Keratinocyte (primary cell): Measurements from ENCODE around the gene RB1. TPM values are rescaled to one million over a fixed set of nuclear protein-coding genes. Genes with fewer than 3 reads are reported as not detected.

Experiments
- DNase-seq: peaks from one replicate; pipeline ENCODE4 v3.0.0-alpha.2; 2011; ENCODE audit warnings: low read depth, missing footprints, low spot score
- FAIRE-seq: peaks from 2 replicates; lab custom pipeline; 2011; peaks lifted over from hg19 to GRCh38; lab: Jason Lieb, UNC
- H2AFZ ChIP-seq: 2 replicates; pipeline ENCODE4 v1.6.0; 2012; ENCODE audit warnings: low read length, control low read depth, inconsistent platforms; ENCODE audit not compliant: control insufficient read depth
- H3K27ac ChIP-seq: 2 replicates; pipeline ENCODE4 v1.5.1; 2011; ENCODE audit warnings: low read length; ENCODE audit not compliant: control insufficient read depth, insufficient read depth
- H3K27me3 ChIP-seq: 3 replicates; pipeline ENCODE4 v1.6.0; 2011; ENCODE audit warnings: low read length; ENCODE audit not compliant: control insufficient read depth, insufficient read depth; ENCODE audit errors: extremely low read depth
- H3K36me3 ChIP-seq, 2 experiments: 2 replicates in 1 of 2; 3 replicates in 1 of 2; pipeline ENCODE4 v1.5.1; 2011; ENCODE audit warnings: low read length in 2 of 2, mild to moderate bottlenecking in 1 of 2; ENCODE audit not compliant: control insufficient read depth in 2 of 2, insufficient read depth in 2 of 2; ENCODE audit errors: extremely low read depth in 1 of 2
- H3K4me1 ChIP-seq: 3 replicates; pipeline ENCODE4 v1.5.1; 2011; ENCODE audit warnings: low read length; ENCODE audit not compliant: control insufficient read depth, insufficient read depth; ENCODE audit errors: extremely low read depth
- H3K4me2 ChIP-seq: 3 replicates; pipeline ENCODE4 v1.6.0; 2011; ENCODE audit warnings: low read depth, low read length; ENCODE audit not compliant: control insufficient read depth, insufficient read depth; ENCODE audit errors: extremely low read depth
- H3K4me3 ChIP-seq, 3 experiments: fragments of 200-600 bp in 1 of 3; sonication (generic) in 1 of 3; 2 replicates in 2 of 3; 3 replicates in 1 of 3; pipeline ENCODE4 v1.5.1; 2011 to 2016; ENCODE audit warnings: low read length in 3 of 3, mild to moderate bottlenecking in 3 of 3, control low read depth in 2 of 3, inconsistent platforms in 1 of 3, low read depth in 1 of 3, mixed read lengths in 1 of 3, mixed run types in 1 of 3, moderate library complexity in 1 of 3; ENCODE audit not compliant: control insufficient read depth in 2 of 3, insufficient read depth in 2 of 3; ENCODE audit errors: extremely low read depth in 1 of 3
- H3K79me2 ChIP-seq: 2 replicates; pipeline ENCODE4 v1.6.0; 2012; ENCODE audit warnings: low read length; ENCODE audit not compliant: control insufficient read depth, insufficient read depth
- H3K9ac ChIP-seq: 3 replicates; pipeline ENCODE4 v1.6.0; 2011; ENCODE audit warnings: low read length; ENCODE audit not compliant: control insufficient read depth, insufficient read depth; ENCODE audit errors: extremely low read depth
- H3K9me1 ChIP-seq: 3 replicates; pipeline ENCODE4 v1.6.0; 2011; ENCODE audit warnings: low read length; ENCODE audit not compliant: control insufficient read depth, insufficient read depth; ENCODE audit errors: extremely low read depth
- H3K9me3 ChIP-seq: 2 replicates; pipeline ENCODE4 v1.5.1; 2012; ENCODE audit warnings: low read depth, low read length; ENCODE audit not compliant: control insufficient read depth
- H4K20me1 ChIP-seq: 3 replicates; pipeline ENCODE4 v1.6.0; 2011; ENCODE audit warnings: low read length; ENCODE audit not compliant: control insufficient read depth, insufficient read depth; ENCODE audit errors: extremely low read depth
- EZH2 ChIP-seq: IDR thresholded peaks from one replicate; pipeline ENCODE4 v1.6.1; 2012; ENCODE audit warnings: inconsistent platforms, mild to moderate bottlenecking, low read length, moderate library complexity
- dilution Hi-C: fragments of 300-500 bp; cut with MboI; formaldehyde crosslinking; loops from one replicate; pipeline ENCODE4 v1.7.0; 2020; ENCODE audit warnings: low sequenced_read_pairs; ENCODE audit not compliant: extremely low pct_ligation_motif_present
- polyA plus RNA-seq, 5 experiments: library from polyadenylated mRNA; depleted of rRNA in 3 of 5; stranded (reverse) in 3 of 5; stranded (forward) in 1 of 5; unstranded in 1 of 5; fragments of >200 nt; gene quantifications; 1 replicate in 1 of 5; 2 replicates in 3 of 5; 3 replicates in 1 of 5; pipeline versions ENCODE4 v1.2.1 to v1.2.3, GENCODE V29; 2011 to 2012; ENCODE audit warnings: missing spikeins in 2 of 5, low read depth in 1 of 5, low replicate concordance in 1 of 5
- TF ChIP-seq, protein P1 (sequence below), 3 experiments: IDR thresholded peaks in 1 of 3; conservative IDR thresholded peaks in 1 of 3; optimal IDR thresholded peaks in 1 of 3; 2 replicates in 2 of 3; 3 replicates in 1 of 3; pipeline versions ENCODE3 to v1.5.1; 2011; ENCODE audit warnings: low read length in 3 of 3, mild to moderate bottlenecking in 3 of 3, moderate library complexity in 2 of 3, control low read depth in 1 of 3, inconsistent platforms in 1 of 3; ENCODE audit not compliant: insufficient read depth in 2 of 3; ENCODE audit errors: extremely low read depth in 1 of 3

The RB1 gene
- polyA plus RNA-seq, 1 donor (not counting 4 experiments of a cell fraction or from before 2014, with no cell fraction given): 22.4 TPM

DNA sequence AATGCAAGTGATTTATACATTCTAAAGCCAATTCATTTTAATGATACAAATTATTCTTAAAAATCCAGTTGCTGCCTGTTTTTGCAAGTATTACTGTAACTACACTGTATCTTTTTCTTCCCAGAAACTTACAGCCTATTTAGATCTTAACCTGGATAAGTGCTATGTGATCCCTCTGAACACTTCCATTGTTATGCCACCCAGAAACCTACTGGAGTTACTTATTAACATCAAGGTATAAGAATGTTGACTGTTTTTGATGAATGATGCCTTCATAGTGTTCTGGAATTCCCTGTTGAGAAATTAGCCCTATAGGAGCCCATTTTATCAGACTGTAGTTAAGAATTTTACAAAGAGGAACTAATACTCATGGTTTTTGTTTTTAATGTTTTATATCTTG is 45.5 kb upstream of the RB1 start:
- no peak overlapping the region for H3K27ac ChIP-seq
- H3K79me2 ChIP-seq: peaks cover 3% of the 10 kb centered on the region
- H3K9ac ChIP-seq: no peak overlapping the region
- no peak overlapping the region for H2AFZ ChIP-seq
- TF ChIP-seq, protein P1, sequence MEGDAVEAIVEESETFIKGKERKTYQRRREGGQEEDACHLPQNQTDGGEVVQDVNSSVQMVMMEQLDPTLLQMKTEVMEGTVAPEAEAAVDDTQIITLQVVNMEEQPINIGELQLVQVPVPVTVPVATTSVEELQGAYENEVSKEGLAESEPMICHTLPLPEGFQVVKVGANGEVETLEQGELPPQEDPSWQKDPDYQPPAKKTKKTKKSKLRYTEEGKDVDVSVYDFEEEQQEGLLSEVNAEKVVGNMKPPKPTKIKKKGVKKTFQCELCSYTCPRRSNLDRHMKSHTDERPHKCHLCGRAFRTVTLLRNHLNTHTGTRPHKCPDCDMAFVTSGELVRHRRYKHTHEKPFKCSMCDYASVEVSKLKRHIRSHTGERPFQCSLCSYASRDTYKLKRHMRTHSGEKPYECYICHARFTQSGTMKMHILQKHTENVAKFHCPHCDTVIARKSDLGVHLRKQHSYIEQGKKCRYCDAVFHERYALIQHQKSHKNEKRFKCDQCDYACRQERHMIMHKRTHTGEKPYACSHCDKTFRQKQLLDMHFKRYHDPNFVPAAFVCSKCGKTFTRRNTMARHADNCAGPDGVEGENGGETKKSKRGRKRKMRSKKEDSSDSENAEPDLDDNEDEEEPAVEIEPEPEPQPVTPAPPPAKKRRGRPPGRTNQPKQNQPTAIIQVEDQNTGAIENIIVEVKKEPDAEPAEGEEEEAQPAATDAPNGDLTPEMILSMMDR (optimal IDR thresholded peaks at IDR 0.05 in 1 of 3, IDR thresholded peaks at IDR 0.05 in 1 of 3, conservative IDR thresholded peaks at IDR 0.05 in 1 of 3; ENCODE audit: extremely low read depth in 1 of 3, insufficient read depth in 2 of 3, low read length in 3 of 3): no peak
- TF ChIP-seq EZH2: no peak
- H3K27me3 ChIP-seq: no peaks in the 10 kb centered on the region
- no peak for DNase-seq
- H3K9me3 ChIP-seq: no peaks in the 10 kb centered on the region
- dilution Hi-C loops: no loop called here
- H3K4me3 ChIP-seq: no peak overlapping the region
- no peaks in the 10 kb centered on the region for H4K20me1 ChIP-seq
- peaks cover 21 to 23% of the 10 kb centered on the region in 2 experiments for H3K36me3 ChIP-seq
- no peak overlapping the region for H3K4me2 ChIP-seq
- H3K9me1 ChIP-seq: no peaks in the 10 kb centered on the region
- FAIRE-seq: no peak
- H3K4me1 ChIP-seq: peaks cover under 1% of the 10 kb centered on the region

DNA sequence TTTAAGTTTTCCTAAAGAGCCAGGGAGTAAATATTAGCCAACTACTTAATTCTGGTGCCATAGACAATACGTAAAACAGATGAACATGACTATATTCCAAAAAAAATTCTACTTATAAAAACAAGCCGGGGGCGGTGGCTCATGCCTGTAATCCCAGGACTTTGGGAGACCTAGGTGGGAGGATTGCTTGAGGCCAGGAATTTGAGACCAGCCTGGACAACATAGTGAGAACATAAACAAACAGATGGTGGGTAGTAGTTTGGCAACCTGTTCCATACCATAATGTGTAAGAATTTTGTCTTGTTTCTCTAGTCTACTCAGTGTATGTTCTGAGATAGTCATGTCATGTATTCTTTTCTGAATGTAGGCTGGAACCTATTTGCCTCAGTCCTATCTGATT is 45.1 kb upstream of the RB1 start:
- DNase-seq: no peak
- H3K36me3 ChIP-seq: peaks cover 20 to 27% of the 10 kb centered on the region in 2 experiments

More for the DNA sequence above, 45.1 kb upstream of the RB1 start:
- Histone ChIP-seq H2AFZ (no peak overlapping the region), H3K4me3 (no peak overlapping the region), H3K4me1 (peaks cover 5% of the 10 kb centered on the region), H4K20me1 (no peaks in the 10 kb centered on the region), H3K27ac (no peak overlapping the region), H3K4me2 (no peak overlapping the region), H3K9me3 (no peaks in the 10 kb centered on the region), H3K79me2 (peaks cover 3% of the 10 kb centered on the region), H3K27me3 (no peaks in the 10 kb centered on the region), H3K9me1 (no peaks in the 10 kb centered on the region), H3K9ac (no peak overlapping the region)
- no peak for FAIRE-seq
- TF ChIP-seq, protein P1 (optimal IDR thresholded peaks at IDR 0.05 in 1 of 3, IDR thresholded peaks at IDR 0.05 in 1 of 3, conservative IDR thresholded peaks at IDR 0.05 in 1 of 3; ENCODE audit: extremely low read depth in 1 of 3, insufficient read depth in 2 of 3, low read length in 3 of 3): no peak
- no peak for TF ChIP-seq EZH2
- dilution Hi-C loops: no loop called here
